Gastrocnemius medialis (tissue), 4 donors: ENCODE measurements around the gene HMGN5.

Source experiments
- CTCF ChIP-seq, 5 experiments: fragments of 450-650 bp in 3 of 5; fragments of 200-600 bp in 2 of 5; sonication (generic) in 2 of 5; IDR thresholded peaks in 4 of 5; conservative IDR thresholded peaks in 1 of 5; 1 replicate in 4 of 5; 2 replicates in 1 of 5; pipeline ENCODE4 v1.5.1; 2016 to 2019; ENCODE audit warnings: antibody characterized with exemption in 5 of 5, mild to moderate bottlenecking in 3 of 5, moderate library complexity in 3 of 5
- POLR2A ChIP-seq, 2 donors: fragments of 450-650 bp; IDR thresholded peaks; one replicate each; pipeline ENCODE4 v1.6.1; 2017; ENCODE audit warnings: antibody characterized with exemption in 2 of 2, mild to moderate bottlenecking in 2 of 2, moderate library complexity in 2 of 2

DNA sequence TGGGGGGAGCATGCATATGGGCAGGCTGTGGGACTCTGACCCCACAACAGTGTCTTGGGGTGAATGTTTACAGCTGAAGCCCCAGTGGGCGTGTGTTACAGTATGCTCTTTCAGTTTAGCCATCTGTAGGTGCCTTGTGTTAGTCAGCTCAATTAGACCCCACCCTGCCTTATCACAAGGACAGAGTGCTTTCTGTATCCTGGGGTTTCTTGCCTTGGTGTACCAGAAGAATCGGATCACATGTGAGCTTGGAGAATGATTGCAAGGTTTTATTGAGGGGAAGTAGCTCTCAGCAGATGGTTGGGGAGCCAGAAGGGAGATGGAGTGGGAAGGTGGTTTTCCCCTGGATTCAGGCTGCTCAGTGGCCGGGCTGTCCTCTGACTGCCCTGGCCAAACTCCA, 27.5 kb upstream of the HMGN5 start:
- TF ChIP-seq CTCF (IDR thresholded peaks at IDR 0.05 in 4 of 5, conservative IDR thresholded peaks at IDR 0.05 in 1 of 5) (no peak), POLR2A (IDR thresholded peaks at IDR 0.05) (no peak)
